ENCODE data around the gene CD44.
A peak's percentile ranks its signal among the peaks of the same experiment; 100 is the strongest.

DNA sequence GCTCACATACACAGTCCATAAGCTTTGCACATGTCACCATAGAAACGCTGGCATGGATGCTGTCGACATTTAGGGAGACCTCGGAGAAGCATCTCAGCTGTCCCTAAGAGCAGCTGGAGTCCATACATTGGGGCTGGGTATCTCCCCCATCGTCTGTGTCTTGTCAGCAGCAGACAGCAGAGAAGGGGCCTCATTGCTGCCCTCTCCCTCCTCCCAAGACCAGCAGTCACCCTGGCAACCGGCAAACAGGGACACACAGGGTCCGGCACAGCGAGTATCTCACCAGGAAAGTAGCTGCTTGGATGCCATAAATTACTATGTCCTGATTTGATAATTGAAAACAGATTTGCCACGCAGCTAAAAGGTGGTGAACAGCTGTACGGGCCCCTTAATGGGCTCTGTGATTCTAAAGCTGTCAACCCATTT, 84.4 kb downstream of the CD44 start:
- TF ChIP-seq, protein P1, sequence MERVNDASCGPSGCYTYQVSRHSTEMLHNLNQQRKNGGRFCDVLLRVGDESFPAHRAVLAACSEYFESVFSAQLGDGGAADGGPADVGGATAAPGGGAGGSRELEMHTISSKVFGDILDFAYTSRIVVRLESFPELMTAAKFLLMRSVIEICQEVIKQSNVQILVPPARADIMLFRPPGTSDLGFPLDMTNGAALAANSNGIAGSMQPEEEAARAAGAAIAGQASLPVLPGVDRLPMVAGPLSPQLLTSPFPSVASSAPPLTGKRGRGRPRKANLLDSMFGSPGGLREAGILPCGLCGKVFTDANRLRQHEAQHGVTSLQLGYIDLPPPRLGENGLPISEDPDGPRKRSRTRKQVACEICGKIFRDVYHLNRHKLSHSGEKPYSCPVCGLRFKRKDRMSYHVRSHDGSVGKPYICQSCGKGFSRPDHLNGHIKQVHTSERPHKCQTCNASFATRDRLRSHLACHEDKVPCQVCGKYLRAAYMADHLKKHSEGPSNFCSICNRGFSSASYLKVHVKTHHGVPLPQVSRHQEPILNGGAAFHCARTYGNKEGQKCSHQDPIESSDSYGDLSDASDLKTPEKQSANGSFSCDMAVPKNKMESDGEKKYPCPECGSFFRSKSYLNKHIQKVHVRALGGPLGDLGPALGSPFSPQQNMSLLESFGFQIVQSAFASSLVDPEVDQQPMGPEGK (CRISPR knock-in tag; IDR thresholded peaks at IDR 0.05; ENCODE audit: borderline replicate concordance), result no peak
- TF ChIP-seq TSHZ2 (CRISPR knock-in tag; IDR thresholded peaks at IDR 0.05) (peak; percentile 63), RARB (CRISPR knock-in tag; IDR thresholded peaks at IDR 0.05) (no peak)
- TF ChIP-seq, protein P2, sequence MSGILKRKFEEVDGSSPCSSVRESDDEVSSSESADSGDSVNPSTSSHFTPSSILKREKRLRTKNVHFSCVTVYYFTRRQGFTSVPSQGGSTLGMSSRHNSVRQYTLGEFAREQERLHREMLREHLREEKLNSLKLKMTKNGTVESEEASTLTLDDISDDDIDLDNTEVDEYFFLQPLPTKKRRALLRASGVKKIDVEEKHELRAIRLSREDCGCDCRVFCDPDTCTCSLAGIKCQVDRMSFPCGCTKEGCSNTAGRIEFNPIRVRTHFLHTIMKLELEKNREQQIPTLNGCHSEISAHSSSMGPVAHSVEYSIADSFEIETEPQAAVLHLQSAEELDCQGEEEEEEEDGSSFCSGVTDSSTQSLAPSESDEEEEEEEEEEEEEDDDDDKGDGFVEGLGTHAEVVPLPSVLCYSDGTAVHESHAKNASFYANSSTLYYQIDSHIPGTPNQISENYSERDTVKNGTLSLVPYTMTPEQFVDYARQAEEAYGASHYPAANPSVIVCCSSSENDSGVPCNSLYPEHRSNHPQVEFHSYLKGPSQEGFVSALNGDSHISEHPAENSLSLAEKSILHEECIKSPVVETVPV (CRISPR knock-in tag; IDR thresholded peaks at IDR 0.05), result no peak
